GM23338 (cell line): ENCODE measurements around the gene LEMD2. TPM values are rescaled to one million over a fixed set of nuclear protein-coding genes. Genes with fewer than 3 reads are reported as not detected.

Source experiments
- ATAC-seq: fragments of 200-7000 bp; cut with Tn5 transposase; 3 replicates; pipeline ENCODE4 v1.9.1; 2020
- DNase-seq: peaks from one replicate; pipeline ENCODE4 v3.0.0-alpha.2; 2015; ENCODE audit warnings: low spot score
- H2AFZ ChIP-seq: fragments of 200-600 bp; sonication (generic); 2 replicates; pipeline ENCODE4 v1.8.0; 2016; ENCODE audit warnings: antibody characterized with exemption, mild to moderate bottlenecking, moderate library complexity
- H3F3A ChIP-seq: fragments of 200-600 bp; sonication (generic); replicated peaks from 2 replicates; pipeline ENCODE4 v1.8.0; 2017; ENCODE audit warnings: antibody characterized with exemption, mixed run types, low read depth
- H3K27ac ChIP-seq: fragments of 200-600 bp; sonication (generic); 2 replicates; pipeline ENCODE4 v1.6.1; 2016; ENCODE audit warnings: low read depth
- H3K27me3 ChIP-seq: fragments of 200-600 bp; sonication (generic); 2 replicates; pipeline ENCODE4 v1.8.0; 2016; ENCODE audit warnings: mild to moderate bottlenecking, mixed run types, moderate library complexity; ENCODE audit not compliant: insufficient read depth
- H3K36me3 ChIP-seq: fragments of 200-600 bp; sonication (generic); 2 replicates; pipeline ENCODE4 v1.8.0; 2016; ENCODE audit warnings: mild to moderate bottlenecking; ENCODE audit not compliant: insufficient read depth
- H3K4me1 ChIP-seq: fragments of 200-600 bp; sonication (generic); 2 replicates; pipeline ENCODE4 v1.8.0; 2016; ENCODE audit warnings: mild to moderate bottlenecking, moderate library complexity; ENCODE audit not compliant: insufficient read depth
- H3K4me2 ChIP-seq: fragments of 200-600 bp; sonication (generic); 2 replicates; pipeline ENCODE4 v1.7.1; 2017; ENCODE audit warnings: mixed run types
- H3K4me3 ChIP-seq: fragments of 200-600 bp; sonication (generic); 2 replicates; pipeline ENCODE4 v1.6.1; 2016; ENCODE audit warnings: mixed run types
- H3K79me2 ChIP-seq: fragments of 200-600 bp; sonication (generic); replicated peaks from 2 replicates; pipeline ENCODE4 v1.8.0; 2017; ENCODE audit warnings: mild to moderate bottlenecking; ENCODE audit not compliant: insufficient read depth
- H3K9me2 ChIP-seq: fragments of 200-600 bp; sonication (generic); 2 replicates; pipeline ENCODE4 v1.8.0; 2017; ENCODE audit not compliant: insufficient read depth
- H4K20me1 ChIP-seq: fragments of 200-600 bp; sonication (generic); replicated peaks from 2 replicates; pipeline ENCODE4 v1.8.0; 2017; ENCODE audit warnings: mild to moderate bottlenecking; ENCODE audit not compliant: insufficient read depth
- H3K27ac Mint-ChIP-seq: 2 replicates; pipeline ENCODE4 v1.8.0; 2020; ENCODE audit warnings: inconsistent platforms, mild to moderate bottlenecking, moderate library complexity, mixed read lengths
- H3K27me3 Mint-ChIP-seq: 3 replicates; pipeline ENCODE4 v1.8.0; 2022; ENCODE audit warnings: low read depth, mild to moderate bottlenecking, moderate library complexity, mixed read lengths, inconsistent platforms; ENCODE audit not compliant: insufficient read depth, poor library complexity
- H3K36me3 Mint-ChIP-seq: 3 replicates; pipeline ENCODE4 v1.8.0; 2021; ENCODE audit warnings: low read depth, mild to moderate bottlenecking, inconsistent platforms, moderate library complexity, mixed read lengths
- H3K4me1 Mint-ChIP-seq: 3 replicates; pipeline ENCODE4 v1.8.0; 2020; ENCODE audit warnings: mild to moderate bottlenecking, inconsistent platforms, mixed read lengths
- H3K4me3 Mint-ChIP-seq: 3 replicates; pipeline ENCODE4 v1.8.0; 2021; ENCODE audit warnings: moderate library complexity, mild to moderate bottlenecking, inconsistent platforms, mixed read lengths
- H3K9me3 Mint-ChIP-seq: 3 replicates; pipeline ENCODE4 v1.8.0; 2020; ENCODE audit warnings: moderate library complexity, mild to moderate bottlenecking, inconsistent platforms, mixed read lengths
- CREB1 ChIP-seq: fragments of 250-450 bp; sonication (Bioruptor Pico); IDR thresholded peaks from 2 replicates; pipeline ENCODE4 v1.5.0; 2020; ENCODE audit warnings: low read depth, mild to moderate bottlenecking, moderate library complexity
- CTCF ChIP-seq, 2 experiments: fragments of 200-600 bp in 1 of 2; sonication (generic) in 1 of 2; conservative IDR thresholded peaks; 2 replicates each; pipeline versions ENCODE4 v1.5.1 to v1.6.1; 2016 to 2017; ENCODE audit warnings: antibody characterized with exemption in 2 of 2, low read depth in 2 of 2, mild to moderate bottlenecking in 2 of 2, moderate library complexity in 1 of 2
- ETS1 ChIP-seq: IDR thresholded peaks from 2 replicates; pipeline ENCODE4 v1.6.1; 2016; ENCODE audit warnings: antibody characterized with exemption
- EZH2 ChIP-seq: fragments of 200-600 bp; sonication (generic); IDR thresholded peaks from one replicate; pipeline ENCODE4 v1.8.0; 2017; ENCODE audit warnings: antibody characterized with exemption, mild to moderate bottlenecking, low read depth; ENCODE audit not compliant: unreplicated experiment
- EZH2phosphoT487 ChIP-seq: fragments of 200-600 bp; sonication (generic); IDR thresholded peaks from one replicate; pipeline ENCODE4 v1.8.1; 2018; ENCODE audit warnings: antibody characterized with exemption; ENCODE audit not compliant: unreplicated experiment
- JUNB ChIP-seq: IDR thresholded peaks from one replicate; pipeline ENCODE4 v1.6.1; 2016; ENCODE audit warnings: antibody characterized with exemption; ENCODE audit not compliant: unreplicated experiment
- NANOG ChIP-seq: IDR thresholded peaks from 2 replicates; pipeline ENCODE4 v1.6.1; 2016; ENCODE audit warnings: antibody characterized with exemption, borderline replicate concordance
- POLR2AphosphoS5 ChIP-seq: IDR thresholded peaks from 2 replicates; pipeline ENCODE4 v1.6.1; 2016; ENCODE audit warnings: antibody characterized with exemption, low read depth
- STAT1 ChIP-seq: IDR thresholded peaks from one replicate; pipeline ENCODE4 v1.6.1; 2016; ENCODE audit warnings: antibody characterized with exemption; ENCODE audit not compliant: unreplicated experiment
- ZNF114 ChIP-seq: fragments of 250-450 bp; sonication (Bioruptor Pico); IDR thresholded peaks from 2 replicates; pipeline ENCODE4 v1.5.0; 2020; ENCODE audit warnings: mild to moderate bottlenecking, moderate library complexity
- ZNF331 ChIP-seq: fragments of 250-450 bp; sonication (Bioruptor Pico); IDR thresholded peaks from 2 replicates; pipeline ENCODE4 v1.5.0; 2020; ENCODE audit warnings: low read depth, mild to moderate bottlenecking, moderate library complexity
- ZNF462 ChIP-seq: fragments of 250-450 bp; sonication (Bioruptor Pico); IDR thresholded peaks from 2 replicates; pipeline ENCODE4 v1.5.0; 2020; ENCODE audit warnings: mild to moderate bottlenecking, moderate library complexity
- polyA plus RNA-seq: library from polyadenylated mRNA; unstranded; fragments of >200 nt; fragmentation: Nextera tagmentation; extraction: Ambion mirVana; gene quantifications from 2 replicates; pipeline ENCODE4 v1.2.1, GENCODE V29; 2016
- total RNA-seq: library from RNA; depleted of rRNA; stranded (reverse); fragments of >200 nt; shearing (Covaris generic); gene quantifications from 2 replicates; pipeline ENCODE4 v1.2.3, GENCODE V29; 2014
- TF ChIP-seq, protein P1 (sequence below): IDR thresholded peaks from one replicate; pipeline ENCODE4 v1.6.1; 2018; ENCODE audit warnings: antibody characterized with exemption; ENCODE audit not compliant: unreplicated experiment

The LEMD2 gene
- total and polyA plus RNA-seq, 2 experiments from 2014 or later: 28.6 to 64.7 TPM

DNA sequence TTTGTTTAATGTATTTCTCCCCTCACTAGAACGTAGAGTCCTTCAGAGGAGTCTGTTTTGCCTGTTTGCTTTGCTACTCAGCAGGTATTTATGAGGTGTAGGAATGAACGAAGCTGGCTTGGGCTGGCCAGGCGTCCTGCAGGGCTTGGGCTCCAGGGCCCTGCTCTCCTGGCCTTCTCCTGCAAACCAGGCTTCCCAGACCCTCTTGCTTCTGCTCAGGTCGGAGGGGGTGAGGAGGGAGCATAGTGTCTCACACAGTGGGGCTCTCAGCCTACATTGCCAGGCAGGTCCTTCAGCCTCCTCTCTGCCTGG, 39.5 kb upstream of the LEMD2 start:
- peaks cover 3% of the 10 kb centered on the region; the same call in 1 of the 2 replicates for H3F3A ChIP-seq
- Mint-ChIP-seq H3K27ac (no peak overlapping the region), H3K4me3 (no peak overlapping the region), H3K4me1 (peaks cover 34% of the 10 kb centered on the region), H3K9me3 (peaks cover 7% of the 10 kb centered on the region), H3K27me3 (peaks cover 27% of the 10 kb centered on the region), H3K36me3 (peaks cover 2% of the 10 kb centered on the region)
- TF ChIP-seq POLR2AphosphoS5 (no peak), CTCF (conservative IDR thresholded peaks at IDR 0.05; ENCODE audit: low read depth in 2 of 2) (no peak), ZNF331 (CRISPR knock-in tag) (no peak), NANOG (no peak), CREB1 (CRISPR knock-in tag) (no peak), EZH2 (no peak), JUNB (no peak), STAT1 (no peak), EZH2phosphoT487 (no peak), ZNF462 (CRISPR knock-in tag) (no peak), ETS1 (no peak), ZNF114 (no peak)
- TF ChIP-seq, protein P1, sequence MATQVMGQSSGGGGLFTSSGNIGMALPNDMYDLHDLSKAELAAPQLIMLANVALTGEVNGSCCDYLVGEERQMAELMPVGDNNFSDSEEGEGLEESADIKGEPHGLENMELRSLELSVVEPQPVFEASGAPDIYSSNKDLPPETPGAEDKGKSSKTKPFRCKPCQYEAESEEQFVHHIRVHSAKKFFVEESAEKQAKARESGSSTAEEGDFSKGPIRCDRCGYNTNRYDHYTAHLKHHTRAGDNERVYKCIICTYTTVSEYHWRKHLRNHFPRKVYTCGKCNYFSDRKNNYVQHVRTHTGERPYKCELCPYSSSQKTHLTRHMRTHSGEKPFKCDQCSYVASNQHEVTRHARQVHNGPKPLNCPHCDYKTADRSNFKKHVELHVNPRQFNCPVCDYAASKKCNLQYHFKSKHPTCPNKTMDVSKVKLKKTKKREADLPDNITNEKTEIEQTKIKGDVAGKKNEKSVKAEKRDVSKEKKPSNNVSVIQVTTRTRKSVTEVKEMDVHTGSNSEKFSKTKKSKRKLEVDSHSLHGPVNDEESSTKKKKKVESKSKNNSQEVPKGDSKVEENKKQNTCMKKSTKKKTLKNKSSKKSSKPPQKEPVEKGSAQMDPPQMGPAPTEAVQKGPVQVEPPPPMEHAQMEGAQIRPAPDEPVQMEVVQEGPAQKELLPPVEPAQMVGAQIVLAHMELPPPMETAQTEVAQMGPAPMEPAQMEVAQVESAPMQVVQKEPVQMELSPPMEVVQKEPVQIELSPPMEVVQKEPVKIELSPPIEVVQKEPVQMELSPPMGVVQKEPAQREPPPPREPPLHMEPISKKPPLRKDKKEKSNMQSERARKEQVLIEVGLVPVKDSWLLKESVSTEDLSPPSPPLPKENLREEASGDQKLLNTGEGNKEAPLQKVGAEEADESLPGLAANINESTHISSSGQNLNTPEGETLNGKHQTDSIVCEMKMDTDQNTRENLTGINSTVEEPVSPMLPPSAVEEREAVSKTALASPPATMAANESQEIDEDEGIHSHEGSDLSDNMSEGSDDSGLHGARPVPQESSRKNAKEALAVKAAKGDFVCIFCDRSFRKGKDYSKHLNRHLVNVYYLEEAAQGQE: no peak
- no peaks in the 10 kb centered on the region for H4K20me1 ChIP-seq
- no peak for DNase-seq
- no peak overlapping the region for H3K4me3 ChIP-seq
- no peaks in the 10 kb centered on the region for H3K9me2 ChIP-seq
- no peaks in the 10 kb centered on the region for H3K27me3 ChIP-seq
- no peaks in the 10 kb centered on the region for H3K36me3 ChIP-seq
- no peak overlapping the region for H3K4me2 ChIP-seq
- peak; percentile 6 for ATAC-seq
- H3K4me1 ChIP-seq: peaks cover 11% of the 10 kb centered on the region; the same call in 1 of the 2 replicates
- H3K79me2 ChIP-seq: no peaks in the 10 kb centered on the region
- H3K27ac ChIP-seq: no peak overlapping the region
- no peak overlapping the region; the same call in 1 of the 2 replicates for H2AFZ ChIP-seq
